Lung (tissue), 12 donors: ENCODE data around the gene XPNPEP1. TPM values are rescaled to one million over a fixed set of nuclear protein-coding genes. Genes with fewer than 3 reads are reported as not detected.

Source experiments
- ATAC-seq: fragments of 200-7000 bp; cut with Tn5 transposase; one replicate; pipeline ENCODE4 v1.9.1; 2020; ENCODE audit warnings: moderate number of reproducible peaks; ENCODE audit not compliant: insufficient read depth, low FRiP score
- DNase-seq, 3 donors: peaks; one replicate each; pipeline ENCODE4 v3.0.0-alpha.2; 2013 to 2017
- H3K27ac ChIP-seq, 2 donors: one replicate each; pipeline ENCODE4 v1.5.1; 2013; ENCODE audit warnings: mild to moderate bottlenecking in 2 of 2, moderate library complexity in 2 of 2, control low read depth in 1 of 2, inconsistent platforms in 1 of 2, low read depth in 1 of 2, low read length in 1 of 2
- H3K27me3 ChIP-seq, 3 donors: one replicate each; pipeline ENCODE4 v1.5.1; 2013; ENCODE audit warnings: low read length in 2 of 3; ENCODE audit not compliant: control insufficient read depth in 3 of 3, insufficient read depth in 3 of 3
- H3K36me3 ChIP-seq, 4 donors: one replicate each; pipeline ENCODE4 v1.5.1; 2013; ENCODE audit warnings: low read length in 4 of 4, mild to moderate bottlenecking in 1 of 4, moderate library complexity in 1 of 4; ENCODE audit not compliant: control insufficient read depth in 4 of 4, insufficient read depth in 4 of 4
- H3K4me1 ChIP-seq, 5 donors: one replicate each; pipeline ENCODE4 v1.5.1; 2013; ENCODE audit warnings: low read length in 5 of 5, mild to moderate bottlenecking in 2 of 5, moderate library complexity in 1 of 5; ENCODE audit not compliant: control insufficient read depth in 5 of 5, insufficient read depth in 5 of 5
- H3K4me3 ChIP-seq: one replicate; pipeline ENCODE4 v1.5.1; 2013; ENCODE audit warnings: mild to moderate bottlenecking, control low read depth, moderate library complexity
- H3K9ac ChIP-seq, 2 donors: one replicate each; pipeline ENCODE4 v1.5.1; 2013; ENCODE audit warnings: low read length in 2 of 2, control low read depth in 1 of 2; ENCODE audit not compliant: insufficient read depth in 1 of 2
- H3K9me3 ChIP-seq, 4 donors: one replicate each; pipeline ENCODE4 v1.5.1; 2013; ENCODE audit warnings: low read length in 3 of 4, mild to moderate bottlenecking in 1 of 4, moderate library complexity in 1 of 4; ENCODE audit not compliant: control insufficient read depth in 4 of 4, insufficient read depth in 3 of 4
- WGBS, 2 donors: extraction: QIAGEN DNeasy Blood & Tissue Kit; methylation state at CpG; one replicate each; pipeline ENCODE4 v1.1.7; 2013; 5-methylcytosine and 5-hydroxymethylcytosine counted together
- polyA plus RNA-seq, 2 donors: library from polyadenylated mRNA; stranded (reverse); fragments of 200-250 nt; gene quantifications; one replicate each; pipeline ENCODE4 v1.2.1, GENCODE V29; 2013
- total RNA-seq, 2 donors: library from RNA; depleted of rRNA in 1 of 2; stranded (reverse); fragments of >200 nt in 1 of 2; gene quantifications; one replicate each; pipeline ENCODE4 v1.2.1, GENCODE V29; 2014 to 2021
- TF ChIP-seq, protein P1 (sequence below): IDR thresholded peaks from 2 replicates; pipeline ENCODE4 v1.5.1; 2012; ENCODE audit warnings: mild to moderate bottlenecking; ENCODE audit errors: control extremely low read depth, extremely low read depth
- donor health status: control.
- donor health status: control.
- donor health status: Bipolar disorder and iron deficiency.
- donor health status: healthy.
- donor health status: DM: yes; HTN: yes; CAD: no.

Gene XPNPEP1
- total and polyA plus RNA-seq, 4 donors, result 16.5 to 129 (median 48.4) TPM

DNA sequence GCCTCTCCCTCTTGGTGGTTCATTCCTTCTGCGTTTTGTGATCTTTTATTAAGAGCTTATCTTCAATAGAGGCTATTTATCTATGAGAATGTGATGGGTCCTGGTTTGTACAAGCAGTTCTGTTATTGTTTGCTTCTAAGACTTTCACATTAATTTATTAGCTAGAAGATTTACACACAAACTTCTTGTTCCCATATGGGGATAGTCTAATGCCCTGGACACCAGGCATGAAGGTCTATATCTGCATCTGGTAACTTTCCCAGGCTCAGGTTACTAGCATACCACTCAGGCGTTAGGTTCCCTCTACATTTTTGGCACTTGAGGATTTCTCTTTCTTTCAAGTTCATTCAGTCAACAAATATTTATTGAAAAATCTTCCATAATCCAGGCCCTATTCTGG, 7.7 kb downstream of the XPNPEP1 start:
- Histone ChIP-seq H3K9ac (no peak overlapping the region), H3K36me3 (peaks cover 6 to 10% (median 9%) of the 10 kb centered on the region in 4 donors), H3K4me1 (peaks cover 0 to 10% (median 0%) of the 10 kb centered on the region in 5 donors), H3K27me3 (no peaks in the 10 kb centered on the region), H3K27ac (no peak overlapping the region), H3K4me3 (no peak overlapping the region), H3K9me3 (no peaks in the 10 kb centered on the region)
- TF ChIP-seq, protein P1, sequence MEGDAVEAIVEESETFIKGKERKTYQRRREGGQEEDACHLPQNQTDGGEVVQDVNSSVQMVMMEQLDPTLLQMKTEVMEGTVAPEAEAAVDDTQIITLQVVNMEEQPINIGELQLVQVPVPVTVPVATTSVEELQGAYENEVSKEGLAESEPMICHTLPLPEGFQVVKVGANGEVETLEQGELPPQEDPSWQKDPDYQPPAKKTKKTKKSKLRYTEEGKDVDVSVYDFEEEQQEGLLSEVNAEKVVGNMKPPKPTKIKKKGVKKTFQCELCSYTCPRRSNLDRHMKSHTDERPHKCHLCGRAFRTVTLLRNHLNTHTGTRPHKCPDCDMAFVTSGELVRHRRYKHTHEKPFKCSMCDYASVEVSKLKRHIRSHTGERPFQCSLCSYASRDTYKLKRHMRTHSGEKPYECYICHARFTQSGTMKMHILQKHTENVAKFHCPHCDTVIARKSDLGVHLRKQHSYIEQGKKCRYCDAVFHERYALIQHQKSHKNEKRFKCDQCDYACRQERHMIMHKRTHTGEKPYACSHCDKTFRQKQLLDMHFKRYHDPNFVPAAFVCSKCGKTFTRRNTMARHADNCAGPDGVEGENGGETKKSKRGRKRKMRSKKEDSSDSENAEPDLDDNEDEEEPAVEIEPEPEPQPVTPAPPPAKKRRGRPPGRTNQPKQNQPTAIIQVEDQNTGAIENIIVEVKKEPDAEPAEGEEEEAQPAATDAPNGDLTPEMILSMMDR, result no peak
- ATAC-seq (no peak), DNase-seq (no peak)
- 83 to 89% methylated on average over 2 of the region's 2 CpGs for WGBS, 2 donors

DNA sequence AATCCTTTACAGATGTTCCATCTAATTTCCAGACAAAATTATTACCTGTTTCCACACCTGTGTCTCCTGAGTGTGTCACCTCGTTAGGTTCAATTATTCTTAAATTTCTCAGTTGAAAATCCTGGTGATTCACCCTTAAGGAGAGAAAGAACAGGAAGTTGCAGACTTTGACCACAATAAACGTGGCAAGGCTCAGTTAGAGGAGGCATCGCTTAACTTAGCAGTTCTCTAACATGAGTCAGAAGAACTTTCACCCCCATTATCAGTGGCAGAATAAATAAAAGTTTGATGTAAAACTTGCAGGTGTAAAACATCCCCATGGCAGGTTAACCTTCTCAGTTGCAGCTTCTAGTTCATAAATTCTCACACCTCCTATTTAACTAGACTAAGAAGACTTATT, 8.3 kb downstream of the XPNPEP1 start:
- Histone ChIP-seq H3K4me3 (no peak overlapping the region), H3K36me3 (peaks cover 6 to 10% (median 9%) of the 10 kb centered on the region in 4 donors), H3K9ac (no peak overlapping the region), H3K4me1 (peaks cover 0 to 10% (median 0%) of the 10 kb centered on the region in 5 donors), H3K27ac (no peak overlapping the region), H3K9me3 (no peaks in the 10 kb centered on the region), H3K27me3 (no peaks in the 10 kb centered on the region)
- ATAC-seq (peak; percentile 79), DNase-seq (no peak)
- TF ChIP-seq, protein P1, result no peak
- WGBS, 2 donors, result 21 to 36% methylated on average over 3 of the region's 3 CpGs

DNA sequence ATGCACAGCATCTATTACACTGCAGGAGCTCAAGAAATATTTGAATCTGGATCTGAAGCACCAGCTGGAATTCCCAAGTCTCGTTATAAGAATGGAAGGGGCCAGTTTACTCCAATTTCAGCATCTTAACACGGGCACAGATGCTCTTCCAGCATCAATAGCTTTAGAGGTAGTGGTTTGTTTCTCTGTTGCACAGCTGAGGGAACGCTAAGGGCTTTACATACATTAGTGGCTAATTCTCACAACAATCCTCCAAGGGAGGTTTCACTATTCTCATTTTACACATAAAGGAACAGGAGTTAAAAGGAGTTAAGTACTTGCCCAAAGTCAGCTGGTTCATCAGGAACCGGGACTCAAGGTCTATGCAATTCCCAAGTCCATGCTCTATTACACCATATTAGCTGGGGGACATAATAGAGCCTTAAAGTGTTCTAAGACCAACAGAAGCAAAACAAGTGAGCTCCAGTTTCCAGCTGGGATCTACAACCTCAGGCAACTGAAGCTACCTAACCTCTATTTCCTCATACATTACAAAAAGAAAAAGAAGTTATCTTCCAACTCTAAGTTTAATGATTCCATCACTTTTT, 9.9 kb downstream of the XPNPEP1 start:
- Histone ChIP-seq H3K4me3 (no peak overlapping the region), H3K4me1 (peaks cover 0 to 10% (median 0%) of the 10 kb centered on the region in 5 donors), H3K9me3 (no peaks in the 10 kb centered on the region), H3K36me3 (peaks cover 6 to 14% (median 9%) of the 10 kb centered on the region in 4 donors), H3K27me3 (no peaks in the 10 kb centered on the region), H3K27ac (no peak overlapping the region), H3K9ac (peak overlapping the region in 1 of 2 donors; percentile 19)
- no peak for ATAC-seq
- 87 to 89% methylated on average over 4 of the region's 4 CpGs for WGBS, 2 donors
- DNase-seq, result no peak
- TF ChIP-seq, protein P1, result no peak
